BLaER1 (cell line): ENCODE results near the gene USP35.

Source experiments
- H3K27ac ChIP-seq: shearing (Covaris generic); formaldehyde crosslinking; 2 replicates; pipeline ENCODE4 v1.8.1; 2022
- H3K27me3 ChIP-seq: shearing (Covaris generic); formaldehyde crosslinking; 2 replicates; pipeline ENCODE4 v1.8.1; 2022
- H3K36me3 ChIP-seq: shearing (Covaris generic); formaldehyde crosslinking; 2 replicates; pipeline ENCODE4 v1.8.1; 2022
- H3K4me1 ChIP-seq: shearing (Covaris generic); formaldehyde crosslinking; 2 replicates; pipeline ENCODE4 v1.8.1; 2022
- H3K4me2 ChIP-seq: shearing (Covaris generic); formaldehyde crosslinking; 2 replicates; pipeline ENCODE4 v1.8.1; 2022
- H3K4me3 ChIP-seq: shearing (Covaris generic); formaldehyde crosslinking; 2 replicates; pipeline ENCODE4 v1.8.1; 2022
- H3K9ac ChIP-seq: shearing (Covaris generic); formaldehyde crosslinking; 2 replicates; pipeline ENCODE4 v1.8.1; 2022
- H3K9me3 ChIP-seq: shearing (Covaris generic); formaldehyde crosslinking; 2 replicates; pipeline ENCODE4 v1.8.1; 2022
- H4K20me1 ChIP-seq: shearing (Covaris generic); formaldehyde crosslinking; 2 replicates; pipeline ENCODE4 v1.8.1; 2022
- Cebpa-rat ChIP-seq: shearing (Covaris generic); IDR thresholded peaks from 2 replicates; pipeline ENCODE4 v1.8.1; 2022

The USP35 gene

GRCh38 chr11:78187366-78188285 lies 1.1 kb upstream of the USP35 start:
- H3K9me3 ChIP-seq: no peaks in the 10 kb centered on the region
- H3K27ac ChIP-seq: no peak overlapping the region
- peaks cover 46% of the 10 kb centered on the region for H3K4me1 ChIP-seq
- H3K4me2 ChIP-seq: peak overlapping the region; percentile 93
- H3K27me3 ChIP-seq: no peaks in the 10 kb centered on the region
- peak overlapping the region; percentile 84 for H3K9ac ChIP-seq
- no peaks in the 10 kb centered on the region for H4K20me1 ChIP-seq
- H3K36me3 ChIP-seq: no peaks in the 10 kb centered on the region
- no peak for TF ChIP-seq Cebpa-rat
- peak overlapping the region; percentile 92 for H3K4me3 ChIP-seq

- Histone ChIP-seq H3K27ac (peak overlapping the region; percentile 80; the same call in 1 of the 2 replicates), H3K4me2 (peak overlapping the region; percentile 93), H3K9me3 (no peaks in the 10 kb centered on the region), H3K4me3 (peak overlapping the region; percentile 92), H3K4me1 (peaks cover 60% of the 10 kb centered on the region), H4K20me1 (no peaks in the 10 kb centered on the region), H3K36me3 (no peaks in the 10 kb centered on the region), H3K9ac (peak overlapping the region; percentile 84), H3K27me3 (no peaks in the 10 kb centered on the region)
- TF ChIP-seq Cebpa-rat: no peak
Observed at GRCh38 chr11:78189174-78189724, 530 bp downstream of the USP35 start.

DNA sequence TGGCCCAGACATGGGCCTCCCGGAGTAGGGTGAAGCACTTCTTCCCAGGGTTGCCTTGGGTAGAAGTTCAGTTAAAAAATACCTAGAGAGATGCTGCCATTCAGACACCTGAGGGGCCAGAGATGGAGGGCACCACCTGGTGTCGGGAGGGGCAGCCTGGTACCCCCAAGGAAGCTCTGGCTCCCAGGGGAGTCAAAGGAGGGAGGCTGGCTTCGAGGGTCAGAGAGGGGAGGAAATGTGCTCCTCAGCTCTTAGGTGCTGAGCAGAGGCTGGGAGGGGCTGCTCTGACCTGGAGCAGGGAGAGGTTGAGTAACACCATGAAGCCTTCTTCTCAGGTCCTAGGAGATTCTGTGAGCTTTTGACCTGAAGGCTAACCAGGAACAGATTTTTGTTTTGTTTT lies 1.1 kb downstream of the USP35 start:
- no peak for TF ChIP-seq Cebpa-rat
- H3K4me1 ChIP-seq: peaks cover 61% of the 10 kb centered on the region
- peak overlapping the region; percentile 36; the same call in 1 of the 2 replicates for H3K27ac ChIP-seq
- H3K36me3 ChIP-seq: no peaks in the 10 kb centered on the region
- H3K9ac ChIP-seq: peak overlapping the region; percentile 84; the same call in 1 of the 2 replicates
- no peaks in the 10 kb centered on the region for H3K9me3 ChIP-seq
- H3K27me3 ChIP-seq: no peaks in the 10 kb centered on the region
- H3K4me2 ChIP-seq: peak overlapping the region; percentile 93
- H3K4me3 ChIP-seq: peak overlapping the region; percentile 92
- H4K20me1 ChIP-seq: no peaks in the 10 kb centered on the region

- peak overlapping the region; percentile 93 for H3K4me2 ChIP-seq
Observed at GRCh38 chr11:78190374-78190773, 1.7 kb downstream of the USP35 start.

DNA sequence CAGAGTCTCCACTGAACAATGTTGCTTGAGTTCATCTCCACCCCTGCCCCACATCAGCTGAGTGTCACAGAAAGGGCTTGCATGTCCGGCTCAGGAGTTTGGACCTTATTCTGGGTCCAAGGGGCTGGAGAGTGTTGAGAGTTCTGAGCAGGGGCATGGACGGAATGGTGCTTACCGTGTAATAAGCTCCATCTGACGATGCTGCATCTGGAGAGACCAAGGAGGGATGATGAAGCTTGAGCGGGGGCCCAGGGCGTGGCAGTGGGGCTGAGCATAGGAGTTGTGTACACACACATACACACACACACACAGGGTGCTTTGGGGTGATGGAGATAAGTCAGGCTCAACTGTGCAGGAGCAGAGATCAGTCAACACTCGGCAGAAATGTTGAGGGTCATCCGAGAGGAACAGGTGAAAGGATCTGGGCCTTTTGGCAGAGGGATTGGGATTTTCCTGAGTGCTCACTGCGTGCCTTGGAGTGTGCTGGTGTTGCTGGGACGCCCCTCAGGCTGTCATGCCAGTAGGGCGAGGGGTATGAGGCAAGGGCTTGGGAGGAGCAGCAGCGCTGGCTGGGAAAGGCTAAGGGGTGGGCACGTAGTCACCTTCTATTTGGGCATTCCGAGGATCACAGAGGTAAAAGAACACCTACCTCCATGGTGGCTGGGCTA lies 2.3 kb downstream of the USP35 start:
- peaks cover 71% of the 10 kb centered on the region for H3K4me1 ChIP-seq
- H3K9me3 ChIP-seq: no peaks in the 10 kb centered on the region
- H3K27me3 ChIP-seq: no peaks in the 10 kb centered on the region
- no peak overlapping the region for H3K27ac ChIP-seq
- no peak for TF ChIP-seq Cebpa-rat
- no peak overlapping the region for H3K4me3 ChIP-seq
- H3K4me2 ChIP-seq: peak overlapping the region; percentile 93; the same call in 1 of the 2 replicates
- peak overlapping the region; percentile 6; the same call in 1 of the 2 replicates for H3K9ac ChIP-seq
- H4K20me1 ChIP-seq: no peaks in the 10 kb centered on the region
- H3K36me3 ChIP-seq: no peaks in the 10 kb centered on the region

More at GRCh38 chr11:78190374-78190773, 1.7 kb downstream of the USP35 start:
- H3K36me3 ChIP-seq: no peaks in the 10 kb centered on the region
- H3K9me3 ChIP-seq: no peaks in the 10 kb centered on the region
- no peak overlapping the region for H3K27ac ChIP-seq
- no peak for TF ChIP-seq Cebpa-rat
- H3K27me3 ChIP-seq: no peaks in the 10 kb centered on the region
- H3K4me3 ChIP-seq: no peak overlapping the region
- peaks cover 66% of the 10 kb centered on the region for H3K4me1 ChIP-seq
- no peaks in the 10 kb centered on the region for H4K20me1 ChIP-seq
- H3K9ac ChIP-seq: no peak overlapping the region; the same call in 1 of the 2 replicates

DNA sequence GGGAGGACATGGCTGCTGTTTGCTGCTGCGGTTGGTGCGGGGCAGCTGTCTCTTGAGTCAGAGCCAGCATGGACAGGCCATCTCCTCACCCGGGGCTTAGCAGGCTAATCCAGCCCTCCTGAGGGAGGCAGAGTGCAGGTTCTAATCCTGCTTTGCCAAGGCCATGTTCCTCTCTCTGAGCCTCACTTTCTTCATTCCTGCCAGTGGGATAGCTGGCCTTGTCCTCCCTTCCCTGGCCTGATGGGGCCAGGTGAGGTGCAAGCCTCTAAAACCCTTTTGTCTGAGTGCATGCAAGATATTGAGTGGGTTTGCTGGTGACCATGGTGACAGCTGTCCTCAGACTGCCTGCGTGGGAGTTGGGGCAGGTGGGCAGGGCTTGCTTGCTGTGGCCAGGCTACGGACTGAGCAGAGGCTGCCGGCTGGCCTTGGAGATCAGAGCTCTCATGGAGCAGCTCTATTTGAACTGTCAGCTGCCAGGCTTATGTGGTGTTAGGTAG lies 3.6 kb downstream of the USP35 start:
- Histone ChIP-seq H3K4me1 (peaks cover 68% of the 10 kb centered on the region), H3K4me3 (no peak overlapping the region), H3K9ac (no peak overlapping the region), H4K20me1 (no peaks in the 10 kb centered on the region), H3K4me2 (peak overlapping the region; percentile 22), H3K36me3 (peaks cover 6% of the 10 kb centered on the region; the same call in 1 of the 2 replicates), H3K27ac (no peak overlapping the region), H3K27me3 (no peaks in the 10 kb centered on the region), H3K9me3 (no peaks in the 10 kb centered on the region)
- no peak for TF ChIP-seq Cebpa-rat

GRCh38 chr11:78192911-78193351 lies 4.2 kb downstream of the USP35 start:
- Histone ChIP-seq H4K20me1 (no peaks in the 10 kb centered on the region), H3K9ac (no peak overlapping the region), H3K36me3 (peaks cover 12% of the 10 kb centered on the region; the same call in 1 of the 2 replicates), H3K27ac (no peak overlapping the region), H3K4me3 (no peak overlapping the region), H3K4me1 (peaks cover 61% of the 10 kb centered on the region), H3K27me3 (no peaks in the 10 kb centered on the region), H3K9me3 (no peaks in the 10 kb centered on the region), H3K4me2 (no peak overlapping the region; the same call in 1 of the 2 replicates)
- no peak for TF ChIP-seq Cebpa-rat

- peak overlapping the region; percentile 22 for H3K4me2 ChIP-seq
- H3K9me3 ChIP-seq: no peaks in the 10 kb centered on the region
- H3K27ac ChIP-seq: no peak overlapping the region
- H3K9ac ChIP-seq: no peak overlapping the region
- no peak overlapping the region for H3K4me3 ChIP-seq
- H3K36me3 ChIP-seq: peaks cover 17% of the 10 kb centered on the region; the same call in 1 of the 2 replicates
- no peaks in the 10 kb centered on the region for H3K27me3 ChIP-seq
- peaks cover 61% of the 10 kb centered on the region for H3K4me1 ChIP-seq
- H4K20me1 ChIP-seq: no peaks in the 10 kb centered on the region
- TF ChIP-seq Cebpa-rat: no peak
Observed at GRCh38 chr11:78193806-78194205, 5.1 kb downstream of the USP35 start.

DNA sequence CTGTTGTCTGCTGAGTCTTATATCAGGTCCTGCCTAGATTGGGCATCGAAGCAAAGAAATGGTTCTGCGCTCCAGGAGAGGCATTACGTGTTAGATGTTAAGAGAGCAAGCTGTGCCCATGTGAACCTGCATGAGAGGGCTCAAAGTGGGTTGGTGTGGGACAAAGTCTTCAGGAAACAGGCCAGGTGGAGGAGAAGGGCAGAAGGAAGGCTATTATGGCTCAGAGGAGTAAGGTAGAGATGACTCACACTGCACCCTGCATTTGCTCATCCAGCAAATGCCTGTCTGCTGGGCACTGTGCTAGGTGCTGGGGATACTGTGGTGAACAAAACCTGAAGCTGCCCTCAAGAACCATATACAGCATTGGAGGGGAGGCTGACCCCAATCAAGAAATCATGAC lies 5.8 kb downstream of the USP35 start:
- Histone ChIP-seq H3K9me3 (no peaks in the 10 kb centered on the region), H3K27me3 (no peaks in the 10 kb centered on the region), H3K4me2 (no peak overlapping the region), H3K27ac (no peak overlapping the region), H3K4me1 (peaks cover 55% of the 10 kb centered on the region), H3K36me3 (peaks cover 17% of the 10 kb centered on the region; the same call in 1 of the 2 replicates), H3K4me3 (no peak overlapping the region), H3K9ac (no peak overlapping the region), H4K20me1 (no peaks in the 10 kb centered on the region)
- TF ChIP-seq Cebpa-rat: no peak
